H9 (cell line): ENCODE data around the gene ADARB2. TPM values are rescaled to one million over a fixed set of nuclear protein-coding genes. Genes with fewer than 3 reads are reported as not detected.
A peak's percentile ranks its signal among the peaks of the same experiment; 100 is the strongest.

Source experiments
- DNase-seq: peaks from one replicate; pipeline ENCODE4 v3.0.0-alpha.2; 2017
- H2AFZ ChIP-seq: one replicate; pipeline ENCODE4 v1.6.1; 2013; ENCODE audit warnings: mild to moderate bottlenecking, low read length, control low read depth, moderate library complexity
- H2AK5ac ChIP-seq: 2 replicates; pipeline ENCODE4 v1.6.1; 2013; ENCODE audit warnings: low read length, control low read depth, mixed read lengths; ENCODE audit not compliant: insufficient read length
- H2BK120ac ChIP-seq: one replicate; pipeline ENCODE4 v1.6.1; 2013; ENCODE audit warnings: low read depth, mild to moderate bottlenecking, low read length, control low read depth, inconsistent platforms; ENCODE audit not compliant: poor library complexity, severe bottlenecking
- H2BK12ac ChIP-seq: 2 replicates; pipeline ENCODE4 v1.6.1; 2013; ENCODE audit warnings: low read length, control low read depth, mixed read lengths, low read depth; ENCODE audit not compliant: insufficient read length
- H2BK15ac ChIP-seq: 2 replicates; pipeline ENCODE4 v1.6.1; 2013; ENCODE audit warnings: low read depth, low read length, control low read depth
- H2BK20ac ChIP-seq: one replicate; pipeline ENCODE4 v1.6.1; 2013; ENCODE audit warnings: low read depth, mild to moderate bottlenecking, low read length, control low read depth, inconsistent platforms; ENCODE audit not compliant: poor library complexity, severe bottlenecking
- H2BK5ac ChIP-seq: 2 replicates; pipeline ENCODE4 v1.6.1; 2013; ENCODE audit warnings: low read length, control low read depth, mixed read lengths; ENCODE audit not compliant: insufficient read length
- H3K14ac ChIP-seq: 2 replicates; pipeline ENCODE4 v1.6.1; 2013; ENCODE audit warnings: low read length, control low read depth; ENCODE audit not compliant: insufficient read depth
- H3K18ac ChIP-seq: 2 replicates; pipeline ENCODE4 v1.6.1; 2013; ENCODE audit warnings: low read depth, mild to moderate bottlenecking, mixed read lengths, low read length, control low read depth; ENCODE audit not compliant: insufficient read length
- H3K23ac ChIP-seq: 2 replicates; pipeline ENCODE4 v1.6.1; 2013; ENCODE audit warnings: low read length, control low read depth, mixed read lengths, low read depth; ENCODE audit not compliant: insufficient read length
- H3K23me2 ChIP-seq: 2 replicates; pipeline ENCODE4 v1.6.1; 2013; ENCODE audit warnings: low read depth, mild to moderate bottlenecking, mixed read lengths, low read length, control low read depth; ENCODE audit not compliant: insufficient read length, poor library complexity, severe bottlenecking
- H3K27ac ChIP-seq: 2 replicates; pipeline ENCODE4 v1.5.1; 2013; ENCODE audit warnings: low read length, control low read depth, mixed read lengths, low read depth; ENCODE audit not compliant: insufficient read length
- H3K27me3 ChIP-seq: 2 replicates; pipeline ENCODE4 v1.6.1; 2013; ENCODE audit warnings: low read length, control low read depth, inconsistent platforms; ENCODE audit not compliant: insufficient read depth
- H3K4ac ChIP-seq: 2 replicates; pipeline ENCODE4 v1.6.1; 2013; ENCODE audit warnings: low read depth, mild to moderate bottlenecking, control low read depth, inconsistent platforms, low read length, moderate library complexity
- H3K4me1 ChIP-seq: 2 replicates; pipeline ENCODE4 v1.6.1; 2013; ENCODE audit warnings: low read length, control low read depth, inconsistent platforms; ENCODE audit not compliant: insufficient read depth
- H3K4me2 ChIP-seq: 2 replicates; pipeline ENCODE4 v1.6.1; 2013; ENCODE audit warnings: low read length, control low read depth, mixed read lengths; ENCODE audit not compliant: insufficient read length, insufficient read depth
- H3K56ac ChIP-seq: 2 replicates; pipeline ENCODE4 v1.6.1; 2013; ENCODE audit warnings: low read depth, mild to moderate bottlenecking, mixed read lengths, low read length, control low read depth; ENCODE audit not compliant: insufficient read length
- H3K79me1 ChIP-seq: 2 replicates; pipeline ENCODE4 v1.6.1; 2013; ENCODE audit warnings: low read depth, mild to moderate bottlenecking, moderate library complexity, low read length, control low read depth, inconsistent platforms; ENCODE audit not compliant: insufficient read depth, poor library complexity, severe bottlenecking
- H3K79me2 ChIP-seq: 2 replicates; pipeline ENCODE4 v1.6.1; 2013; ENCODE audit warnings: low read length, control low read depth, inconsistent platforms; ENCODE audit not compliant: insufficient read depth
- H3K9ac ChIP-seq: 2 replicates; pipeline ENCODE4 v1.6.1; 2013; ENCODE audit warnings: low read length, control low read depth, mixed read lengths; ENCODE audit not compliant: insufficient read length; ENCODE audit errors: extremely low read depth
- H3K9me3 ChIP-seq: one replicate; pipeline ENCODE4 v1.6.1; 2013; ENCODE audit warnings: low read depth, low read length, inconsistent platforms; ENCODE audit not compliant: control insufficient read depth
- H3T11ph ChIP-seq: one replicate; pipeline ENCODE4 v1.6.1; 2013; ENCODE audit warnings: mild to moderate bottlenecking, low read length, control low read depth, inconsistent platforms
- H4K20me1 ChIP-seq: one replicate; pipeline ENCODE4 v1.6.1; 2013; ENCODE audit not compliant: control insufficient read depth, insufficient read length, insufficient read depth
- H4K5ac ChIP-seq: 2 replicates; pipeline ENCODE4 v1.6.1; 2013; ENCODE audit warnings: low read depth, mild to moderate bottlenecking, mixed read lengths, low read length, control low read depth; ENCODE audit not compliant: insufficient read length
- H4K8ac ChIP-seq: replicated peaks from 2 replicates; pipeline ENCODE4 v1.6.1; 2013; ENCODE audit warnings: low read length, control low read depth, mixed read lengths, low read depth; ENCODE audit not compliant: insufficient read length
- H4K91ac ChIP-seq: 2 replicates; pipeline ENCODE4 v1.6.1; 2013; ENCODE audit warnings: low read depth, mild to moderate bottlenecking, moderate library complexity, mixed read lengths, low read length, control low read depth; ENCODE audit not compliant: insufficient read length
- H3K27ac Mint-ChIP-seq, 3 experiments: 2 replicates in 2 of 3; 3 replicates in 1 of 3; pipeline ENCODE4 v1.8.0; 2020 to 2021; ENCODE audit warnings: mixed read lengths in 3 of 3, mild to moderate bottlenecking in 1 of 3, moderate library complexity in 1 of 3
- H3K27me3 Mint-ChIP-seq: 2 replicates; pipeline ENCODE4 v1.8.0; 2021; ENCODE audit warnings: low read depth, mild to moderate bottlenecking, moderate library complexity, mixed read lengths
- H3K36me3 Mint-ChIP-seq, 3 experiments: 2 replicates in 2 of 3; 3 replicates in 1 of 3; pipeline ENCODE4 v1.8.0; 2020 to 2021; ENCODE audit warnings: low read depth in 3 of 3, mixed read lengths in 3 of 3; ENCODE audit not compliant: insufficient read depth in 1 of 3
- H3K4me1 Mint-ChIP-seq, 2 experiments: 2 replicates each; pipeline ENCODE4 v1.8.0; 2020; ENCODE audit warnings: mixed read lengths in 2 of 2
- H3K4me3 Mint-ChIP-seq, 2 experiments: 2 replicates in 1 of 2; 3 replicates in 1 of 2; pipeline ENCODE4 v1.8.0; 2020 to 2021; ENCODE audit warnings: mild to moderate bottlenecking in 2 of 2, mixed read lengths in 2 of 2, moderate library complexity in 1 of 2
- H3K9me3 Mint-ChIP-seq, 2 experiments: 2 replicates in 1 of 2; 3 replicates in 1 of 2; pipeline ENCODE4 v1.8.0; 2020; ENCODE audit warnings: mild to moderate bottlenecking in 2 of 2, mixed read lengths in 2 of 2, moderate library complexity in 1 of 2
- WGBS: extraction: QIAGEN DNeasy Blood & Tissue Kit; methylation state at CpG from one replicate; pipeline ENCODE4 v1.1.7; 2013; ENCODE audit warnings: missing lambda C conversion rate, low lambda C conversion rate, mixed read lengths; ENCODE audit not compliant: insufficient read length; ENCODE audit errors: extremely low coverage; 5-methylcytosine and 5-hydroxymethylcytosine counted together
- total RNA-seq: library from RNA; stranded (reverse); gene quantifications from 2 replicates; pipeline ENCODE4 v1.2.1, GENCODE V29; 2021
- TF ChIP-seq, protein P1 (sequence below): fragments of 200-600 bp; sonication (generic); conservative IDR thresholded peaks from 3 replicates; pipeline ENCODE4 v1.8.0; 2021; ENCODE audit warnings: antibody characterized with exemption, mild to moderate bottlenecking

Gene ADARB2
- total RNA-seq, 1 experiment from 2014 or later = 0.87 TPM

DNA sequence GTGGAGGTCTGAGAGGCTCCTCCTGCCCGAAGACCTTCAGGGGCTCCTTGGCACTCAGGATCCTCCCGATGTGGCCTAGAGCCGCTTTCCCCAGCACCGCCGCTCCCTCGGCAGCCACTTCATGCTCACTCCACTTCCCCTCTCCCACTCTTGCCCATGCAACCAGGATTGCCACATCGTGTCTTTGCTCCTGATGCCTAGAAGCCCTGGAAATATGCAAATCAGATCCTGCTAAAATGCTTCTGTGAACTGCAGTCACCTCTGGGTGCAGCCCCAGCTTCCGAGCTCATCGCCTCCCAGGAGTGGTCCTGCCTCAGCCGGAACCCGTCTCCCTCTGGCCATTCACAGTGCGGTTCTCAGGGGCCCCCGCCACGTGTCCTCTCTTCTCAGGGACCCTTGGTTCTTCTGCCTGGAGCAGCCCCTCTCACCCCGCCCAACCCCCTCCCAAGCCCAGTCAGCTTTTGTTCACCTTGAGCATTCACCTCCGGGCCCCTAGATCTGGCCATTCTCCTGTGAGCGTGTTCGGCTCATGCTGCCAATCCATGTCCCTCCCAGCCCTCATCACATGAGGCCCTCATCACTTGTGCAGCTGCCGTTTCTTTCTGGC lies 175.5 kb downstream of the ADARB2 start:
- H3K27ac Mint-ChIP-seq = peak overlapping the region in 1 of 3 experiments; percentile 81; a peak in 2 of 7 replicates
- H3K36me3 Mint-ChIP-seq = no peaks in the 10 kb centered on the region
- no peak overlapping the region for H4K91ac ChIP-seq
- no peaks in the 10 kb centered on the region for H3K23me2 ChIP-seq
- no peak overlapping the region for H3K9ac ChIP-seq
- H3K9me3 ChIP-seq = no peaks in the 10 kb centered on the region
- no CpG with 5 or more reads among the region's 19 CpGs for WGBS
- H4K20me1 ChIP-seq = no peaks in the 10 kb centered on the region
- no peak for DNase-seq
- H3K4me3 Mint-ChIP-seq = no peak overlapping the region
- H3K18ac ChIP-seq = no peak overlapping the region
- no peak overlapping the region for H2BK20ac ChIP-seq
- no peak overlapping the region for H2BK12ac ChIP-seq
- no peaks in the 10 kb centered on the region for H3K9me3 Mint-ChIP-seq
- no peak overlapping the region for H3T11ph ChIP-seq
- no peak overlapping the region for H3K27ac ChIP-seq
- no peaks in the 10 kb centered on the region for H3K27me3 ChIP-seq
- no peaks in the 10 kb centered on the region for H3K4me1 ChIP-seq
- no peak overlapping the region for H3K23ac ChIP-seq
- no peak overlapping the region for H3K4ac ChIP-seq
- H2BK120ac ChIP-seq = no peak overlapping the region
- H3K14ac ChIP-seq = no peak overlapping the region
- no peaks in the 10 kb centered on the region for H3K79me2 ChIP-seq
- H2AFZ ChIP-seq = no peak overlapping the region
- peaks cover 11 to 21% of the 10 kb centered on the region in 2 experiments for H3K4me1 Mint-ChIP-seq
- H2AK5ac ChIP-seq = no peak overlapping the region
- H3K4me2 ChIP-seq = no peak overlapping the region
- H3K79me1 ChIP-seq = no peaks in the 10 kb centered on the region
- H3K56ac ChIP-seq = no peak overlapping the region
- H2BK5ac ChIP-seq = no peak overlapping the region
- H3K27me3 Mint-ChIP-seq = peaks cover 11% of the 10 kb centered on the region
- no peak overlapping the region for H4K8ac ChIP-seq
- no peak overlapping the region for H2BK15ac ChIP-seq
- H4K5ac ChIP-seq = no peak overlapping the region
- TF ChIP-seq, protein P1, sequence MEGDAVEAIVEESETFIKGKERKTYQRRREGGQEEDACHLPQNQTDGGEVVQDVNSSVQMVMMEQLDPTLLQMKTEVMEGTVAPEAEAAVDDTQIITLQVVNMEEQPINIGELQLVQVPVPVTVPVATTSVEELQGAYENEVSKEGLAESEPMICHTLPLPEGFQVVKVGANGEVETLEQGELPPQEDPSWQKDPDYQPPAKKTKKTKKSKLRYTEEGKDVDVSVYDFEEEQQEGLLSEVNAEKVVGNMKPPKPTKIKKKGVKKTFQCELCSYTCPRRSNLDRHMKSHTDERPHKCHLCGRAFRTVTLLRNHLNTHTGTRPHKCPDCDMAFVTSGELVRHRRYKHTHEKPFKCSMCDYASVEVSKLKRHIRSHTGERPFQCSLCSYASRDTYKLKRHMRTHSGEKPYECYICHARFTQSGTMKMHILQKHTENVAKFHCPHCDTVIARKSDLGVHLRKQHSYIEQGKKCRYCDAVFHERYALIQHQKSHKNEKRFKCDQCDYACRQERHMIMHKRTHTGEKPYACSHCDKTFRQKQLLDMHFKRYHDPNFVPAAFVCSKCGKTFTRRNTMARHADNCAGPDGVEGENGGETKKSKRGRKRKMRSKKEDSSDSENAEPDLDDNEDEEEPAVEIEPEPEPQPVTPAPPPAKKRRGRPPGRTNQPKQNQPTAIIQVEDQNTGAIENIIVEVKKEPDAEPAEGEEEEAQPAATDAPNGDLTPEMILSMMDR = no peak
